ENCODE measurements around the gene NFIC.
"Not testable (repeated sequence)": the region's sequence is repeated elsewhere in the genome, so short reads cannot be mapped to it uniquely, and the experiment has no call there.

DNA sequence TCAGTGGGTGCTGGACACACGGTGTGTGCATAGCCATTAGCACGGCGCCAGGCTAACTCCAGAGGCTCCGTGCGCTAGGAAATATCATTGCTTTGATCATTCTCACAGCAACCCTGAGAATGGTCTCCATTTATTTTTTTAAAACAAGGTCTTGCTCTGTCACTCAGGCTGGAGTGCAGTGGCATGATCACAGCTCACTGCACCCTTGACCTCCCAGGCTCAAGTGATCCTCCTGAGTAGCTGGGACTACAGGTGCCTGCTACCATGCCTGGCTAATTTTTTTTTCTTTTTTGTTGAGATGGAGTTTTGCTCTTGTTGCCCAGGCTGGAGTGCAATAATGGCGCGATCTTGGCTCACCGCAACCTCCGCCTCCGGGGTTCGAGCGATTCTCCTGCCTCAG is 55.3 kb downstream of the NFIC start:
- TF ChIP-seq CTCF (conservative IDR thresholded peaks at IDR 0.05); EZH2 (IDR thresholded peaks at IDR 0.05; ENCODE audit: low read depth): not testable (repeated sequence)
